Endothelial cell of umbilical vein (primary cell): Measurements from ENCODE around the gene MSL2. TPM values are rescaled to one million over a fixed set of nuclear protein-coding genes. Genes with fewer than 3 reads are reported as not detected.

Experiments used
- BruUV-seq: library from RNA; stranded (reverse); fragments of 400-500 nt; replicated peaks from 2 replicates; lab custom pipeline; 2021; lab: Mats Ljungman, UMichigan
- CTCF ChIA-PET: fragments of 300-600, 350-600 bp; sonication (Branson Sonifier 250); formaldehyde crosslinking; loops from one replicate; lab custom pipeline; 2021; ENCODE audit warnings: antibody characterized with exemption, inconsistent platforms; lab: Charles Lee
- POLR2A ChIA-PET: fragments of 300-600, 350-600 bp; sonication (Branson Sonifier 250); formaldehyde crosslinking; loops from one replicate; lab custom pipeline; 2021; ENCODE audit warnings: antibody characterized with exemption, inconsistent platforms; lab: Charles Lee
- DNase-seq: peaks from one replicate; pipeline ENCODE4 v3.0.0-alpha.2; 2011; ENCODE audit warnings: low read depth, low spot score
- FAIRE-seq: peaks from 2 replicates; lab custom pipeline; 2011; peaks lifted over from hg19 to GRCh38; lab: Jason Lieb, UNC
- H2AFZ ChIP-seq: 2 replicates; pipeline ENCODE4 v1.6.0; 2012; ENCODE audit warnings: low read depth, low read length, control low read depth, inconsistent platforms
- H3K27ac ChIP-seq: 2 replicates; pipeline ENCODE4 v1.5.1; 2011; ENCODE audit warnings: low read depth, mild to moderate bottlenecking, control low read depth, low read length, moderate library complexity; ENCODE audit not compliant: insufficient read depth
- H3K27me3 ChIP-seq, 2 experiments: 2 replicates each; pipeline versions ENCODE4 v1.6.0 to v1.6.1; 2011; ENCODE audit warnings: low read length in 2 of 2, mixed read lengths in 1 of 2; ENCODE audit not compliant: control insufficient read depth in 2 of 2, insufficient read depth in 2 of 2
- H3K36me3 ChIP-seq, 2 experiments: 2 replicates in 1 of 2; 3 replicates in 1 of 2; pipeline ENCODE4 v1.5.1; 2011; ENCODE audit warnings: low read length in 2 of 2, mild to moderate bottlenecking in 1 of 2, moderate library complexity in 1 of 2; ENCODE audit not compliant: control insufficient read depth in 2 of 2, insufficient read depth in 2 of 2; ENCODE audit errors: extremely low read depth in 1 of 2
- H3K4me1 ChIP-seq: 3 replicates; pipeline ENCODE4 v1.5.1; 2011; ENCODE audit warnings: mild to moderate bottlenecking, low read length; ENCODE audit not compliant: control insufficient read depth, insufficient read depth; ENCODE audit errors: extremely low read depth
- H3K4me2 ChIP-seq: 2 replicates; pipeline ENCODE4 v1.6.1; 2011; ENCODE audit warnings: low read length, control low read depth, mixed read lengths; ENCODE audit not compliant: insufficient read depth
- H3K4me3 ChIP-seq, 3 experiments: fragments of 200-600 bp in 1 of 3; sonication (generic), shearing (Covaris generic) in 1 of 3; replicated peaks in 1 of 3; 2 replicates each; pipeline ENCODE4 v1.5.1; 2011 to 2016; ENCODE audit warnings: control low read depth in 3 of 3, low read length in 3 of 3, mild to moderate bottlenecking in 2 of 3, inconsistent platforms in 1 of 3, low read depth in 1 of 3, moderate library complexity in 1 of 3; ENCODE audit not compliant: insufficient read depth in 1 of 3
- H3K79me2 ChIP-seq: 2 replicates; pipeline ENCODE4 v1.6.0; 2012; ENCODE audit warnings: low read length, inconsistent platforms; ENCODE audit not compliant: control insufficient read depth, insufficient read depth
- H3K9ac ChIP-seq: replicated peaks from 2 replicates; pipeline ENCODE3; 2011; ENCODE audit warnings: low read length, control low read depth; ENCODE audit not compliant: insufficient read depth; ENCODE audit errors: extremely low read depth
- H3K9me1 ChIP-seq: replicated peaks from 3 replicates; pipeline ENCODE4 v1.6.0; 2011; ENCODE audit warnings: mild to moderate bottlenecking, low read length; ENCODE audit not compliant: control insufficient read depth, insufficient read depth; ENCODE audit errors: extremely low read depth
- H3K9me3 ChIP-seq: replicated peaks from 2 replicates; pipeline ENCODE4 v1.5.1; 2012; ENCODE audit warnings: low read length, inconsistent platforms; ENCODE audit not compliant: control insufficient read depth, insufficient read depth
- H4K20me1 ChIP-seq: replicated peaks from 2 replicates; pipeline ENCODE3; 2011; ENCODE audit warnings: mild to moderate bottlenecking, low read length; ENCODE audit not compliant: control insufficient read depth, insufficient read depth; ENCODE audit errors: extremely low read depth
- CTCF ChIP-seq, 2 donors: IDR thresholded peaks; 1 replicate in 1 of 2; 2 replicates in 1 of 2; pipeline ENCODE4 v1.5.1; 2011; ENCODE audit warnings: low read length in 2 of 2, mild to moderate bottlenecking in 2 of 2, moderate library complexity in 2 of 2, control low read depth in 1 of 2, inconsistent platforms in 1 of 2, low read depth in 1 of 2; ENCODE audit not compliant: insufficient read depth in 1 of 2; ENCODE audit errors: extremely low read depth in 1 of 2
- EZH2 ChIP-seq: IDR thresholded peaks from 2 replicates; pipeline ENCODE4 v1.6.1; 2012; ENCODE audit warnings: borderline replicate concordance, low read depth, mild to moderate bottlenecking, moderate library complexity, low read length, inconsistent platforms; ENCODE audit not compliant: severe bottlenecking
- FOS ChIP-seq: IDR thresholded peaks from 2 replicates; pipeline ENCODE4 v1.6.1; 2011; ENCODE audit warnings: mild to moderate bottlenecking, low read length, moderate library complexity, borderline replicate concordance; ENCODE audit not compliant: insufficient read depth
- GATA2 ChIP-seq: IDR thresholded peaks from 2 replicates; pipeline ENCODE4 v1.7.0; 2011; ENCODE audit warnings: low read depth, mild to moderate bottlenecking, moderate library complexity, mixed read lengths, low read length; ENCODE audit not compliant: insufficient read length, insufficient read depth
- JUN ChIP-seq: IDR thresholded peaks from 2 replicates; pipeline ENCODE4 v1.6.1; 2011; ENCODE audit warnings: borderline replicate concordance, low read depth; ENCODE audit not compliant: insufficient read length, insufficient read depth
- MAX ChIP-seq: IDR thresholded peaks from 2 replicates; pipeline ENCODE4 v1.6.1; 2011; ENCODE audit not compliant: insufficient read depth, insufficient read length
- MYC ChIP-seq: IDR thresholded peaks from one replicate; pipeline ENCODE4 v1.6.1; 2011; ENCODE audit warnings: mild to moderate bottlenecking, low read depth, low read length
- POLR2A ChIP-seq: IDR thresholded peaks from 2 replicates; pipeline ENCODE4 v1.6.1; 2012; ENCODE audit warnings: low read depth, mild to moderate bottlenecking, control low read depth, low read length
- POLR2AphosphoS5 ChIP-seq: IDR thresholded peaks from 2 replicates; pipeline ENCODE4 v1.6.1; 2012; ENCODE audit warnings: low read depth, mild to moderate bottlenecking, control low read depth, low read length, moderate library complexity; ENCODE audit not compliant: insufficient read depth
- dilution Hi-C: fragments of 300-500 bp; cut with MboI; formaldehyde crosslinking; loops from one replicate; pipeline ENCODE4 v1.15.0; 2019; ENCODE audit warnings: low sequenced_read_pairs; ENCODE audit not compliant: extremely low pct_ligation_motif_present
- intact Hi-C: fragments of 100-400 bp; cut with micrococcal nuclease; formaldehyde crosslinking; loops from one replicate; pipeline ENCODE4 v1.10.0; 2022
- polyA plus RNA-seq, 4 experiments: library from polyadenylated mRNA; depleted of rRNA in 3 of 4; stranded (reverse) in 3 of 4; unstranded in 1 of 4; fragments of >200 nt; gene quantifications; 2 replicates each; pipeline versions ENCODE4 v1.2.1 to v1.2.3, GENCODE V29; 2011 to 2012; ENCODE audit warnings: missing spikeins in 1 of 4
- total RNA-seq: library from RNA; stranded (reverse); gene quantifications from 2 replicates; pipeline ENCODE4 v1.2.3, GENCODE V29; 2021

The MSL2 gene
- total and polyA plus RNA-seq, 2 donors (not counting 3 experiments of a cell fraction or from before 2014, with no cell fraction given) = 6.7 to 21.9 TPM

DNA sequence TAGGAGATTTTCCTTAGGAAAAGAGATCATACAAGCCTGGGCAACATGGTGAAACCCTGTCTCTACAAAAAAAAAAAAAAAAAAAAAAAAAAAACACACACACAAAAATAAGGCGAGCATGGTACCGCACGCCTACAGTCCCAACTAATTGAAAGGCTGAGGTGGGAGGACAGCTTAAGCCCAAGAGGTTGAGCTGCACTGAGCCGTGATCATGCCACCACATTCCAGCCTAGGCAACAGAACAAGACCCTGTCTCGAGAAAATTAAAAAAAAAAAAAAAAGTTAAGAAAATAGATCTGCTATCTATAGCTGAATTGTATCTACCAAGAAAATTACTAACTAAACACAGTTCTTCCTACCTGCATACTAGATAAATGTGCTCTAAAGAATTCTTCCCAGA is 7.1 kb downstream of the MSL2 start:
- no TSS peak for BruUV-seq
- intact Hi-C loops = no loop called here

More for the DNA sequence above, 7.1 kb downstream of the MSL2 start:
- peaks cover 21% of the 10 kb centered on the region for H4K20me1 ChIP-seq
- H3K9me1 ChIP-seq = no peaks in the 10 kb centered on the region
- DNase-seq (no peak), FAIRE-seq (no peak)
- no peaks in the 10 kb centered on the region for H3K27me3 ChIP-seq
- dilution Hi-C loops = no loop called here
- peaks cover 11% of the 10 kb centered on the region for H3K4me1 ChIP-seq
- H3K27ac ChIP-seq = no peak overlapping the region
- H3K79me2 ChIP-seq = peaks cover 100% of the 10 kb centered on the region
- H3K9me3 ChIP-seq = no peaks in the 10 kb centered on the region
- H2AFZ ChIP-seq = no peak overlapping the region
- H3K9ac ChIP-seq = no peak overlapping the region
- TF ChIP-seq FOS (no peak), CTCF (IDR thresholded peaks at IDR 0.05; ENCODE audit: extremely low read depth in 1 of 2, insufficient read depth in 1 of 2, low read depth in 1 of 2, low read length in 2 of 2) (no peak), JUN (no peak), MAX (no peak), EZH2 (no peak), MYC (no peak), GATA2 (no peak), POLR2AphosphoS5 (no peak), POLR2A (no peak)
- no peaks in the 10 kb centered on the region for H3K36me3 ChIP-seq
- no peak overlapping the region for H3K4me2 ChIP-seq
- ChIA-PET POLR2A (no interaction called here), CTCF (interaction anchor here (2.8 kb wide), 1 partner anchor 563 kb away, joined by 8 read pairs; the partner anchor contains the start of gene STAG1)
- no peak overlapping the region for H3K4me3 ChIP-seq
